ENCODE data around the gene SSBP4. TPM values are rescaled to one million over a fixed set of nuclear protein-coding genes. Genes with fewer than 3 reads are reported as not detected.
"Not testable (repeated sequence)": the region's sequence is repeated elsewhere in the genome, so short reads cannot be mapped to it uniquely, and the experiment has no call there.

Gene SSBP4
- total and polyA plus RNA-seq, 2 donors (not counting 3 experiments of a cell fraction or from before 2014, with no cell fraction given): 89.6 to 151 TPM

DNA sequence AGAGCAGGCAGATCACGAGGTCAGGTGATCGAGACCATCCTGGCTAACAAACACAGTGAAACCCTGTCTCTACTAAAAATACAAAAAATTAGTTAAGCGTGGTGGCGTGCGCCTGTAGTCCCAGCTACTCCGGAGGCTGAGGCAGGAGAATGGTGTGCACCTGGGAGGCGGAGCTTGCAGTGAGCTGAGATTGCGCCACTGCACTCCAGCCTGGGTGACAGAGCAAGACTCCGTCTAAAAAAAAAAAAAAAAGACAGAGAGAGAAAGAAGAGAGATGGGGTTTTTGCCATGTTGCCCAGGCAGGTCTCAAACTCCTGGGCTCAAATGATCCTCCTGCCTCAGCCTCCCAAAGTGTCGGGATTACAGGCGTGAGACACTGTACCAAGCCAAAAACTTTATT lies 13.4 kb upstream of the SSBP4 start:
- H3K9me1 ChIP-seq (replicated peaks; ENCODE audit: control insufficient read depth, extremely low read depth, insufficient read depth, low read length); H3K36me3 ChIP-seq (ENCODE audit: control insufficient read depth in 2 of 2, extremely low read depth in 1 of 2, insufficient read depth in 2 of 2, low read length in 2 of 2); H3K4me1 ChIP-seq (ENCODE audit: control insufficient read depth, extremely low read depth, insufficient read depth, low read length); H3K27me3 ChIP-seq (ENCODE audit: control insufficient read depth in 2 of 2, insufficient read depth in 2 of 2, low read length in 2 of 2); dilution Hi-C loops (cut with MboI; ENCODE audit: extremely low pct_ligation_motif_present, low sequenced_read_pairs); intact Hi-C loops (cut with micrococcal nuclease); H3K4me3 ChIP-seq (replicated peaks in 1 of 3; ENCODE audit: insufficient read depth in 1 of 3, low read depth in 1 of 3, low read length in 3 of 3); H3K4me2 ChIP-seq (ENCODE audit: insufficient read depth, low read length); H3K27ac ChIP-seq (ENCODE audit: insufficient read depth, low read depth, low read length); H3K9ac ChIP-seq (replicated peaks; ENCODE audit: extremely low read depth, insufficient read depth, low read length); POLR2A ChIA-PET; DNase-seq (ENCODE audit: low read depth, low spot score); FAIRE-seq; H2AFZ ChIP-seq (ENCODE audit: low read depth, low read length); BruUV-seq (replicated peaks); H3K9me3 ChIP-seq (replicated peaks; ENCODE audit: control insufficient read depth, insufficient read depth, low read length); H4K20me1 ChIP-seq (replicated peaks; ENCODE audit: control insufficient read depth, extremely low read depth, insufficient read depth, low read length); H3K79me2 ChIP-seq (ENCODE audit: control insufficient read depth, insufficient read depth, low read length): not testable (repeated sequence)
- CTCF ChIA-PET: interaction anchor here (1.7 to 7.9 kb wide), 4 partner anchors 12 to 57 kb away, joined by 5 to 64 read pairs (median 6); no protein-coding TSS in a partner anchor

DNA sequence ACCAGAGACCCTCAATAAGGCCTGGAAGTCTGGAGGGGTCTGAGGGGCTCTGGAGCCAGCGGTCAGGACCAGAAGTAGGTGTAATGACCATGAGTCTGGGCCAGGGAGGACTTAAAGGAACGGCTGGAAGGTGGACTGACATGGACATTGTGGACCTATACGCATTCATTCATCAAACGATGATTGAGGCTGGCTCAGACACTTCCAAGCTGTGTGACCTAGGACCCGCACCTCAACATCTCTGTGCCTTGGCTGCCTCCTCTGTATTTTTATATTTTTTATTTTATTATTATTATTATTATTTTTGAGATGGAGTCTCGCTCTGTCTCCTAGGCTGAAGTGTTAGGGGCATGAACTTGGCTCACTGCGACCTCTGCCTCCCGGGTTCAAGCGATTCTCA lies 12.4 kb upstream of the SSBP4 start:
- H3K9ac ChIP-seq (replicated peaks; ENCODE audit: extremely low read depth, insufficient read depth, low read length): no peak overlapping the region
- H3K27ac ChIP-seq (ENCODE audit: insufficient read depth, low read depth, low read length): no peak overlapping the region
- H3K4me2 ChIP-seq (ENCODE audit: insufficient read depth, low read length): no peak overlapping the region
- H3K4me1 ChIP-seq (ENCODE audit: control insufficient read depth, extremely low read depth, insufficient read depth, low read length): no peaks in the 10 kb centered on the region
- ChIA-PET CTCF (interaction anchor here (1.7 to 7.9 kb wide), 4 partner anchors 13 to 58 kb away, joined by 5 to 64 read pairs (median 6); no protein-coding TSS in a partner anchor), POLR2A (no interaction called here)
- H4K20me1 ChIP-seq (replicated peaks; ENCODE audit: control insufficient read depth, extremely low read depth, insufficient read depth, low read length): no peaks in the 10 kb centered on the region
- H3K27me3 ChIP-seq (ENCODE audit: control insufficient read depth in 2 of 2, insufficient read depth in 2 of 2, low read length in 2 of 2): no peaks in the 10 kb centered on the region
- no peak overlapping the region for H3K4me3 ChIP-seq (replicated peaks in 1 of 3; ENCODE audit: insufficient read depth in 1 of 3, low read depth in 1 of 3, low read length in 3 of 3)
- no peaks in the 10 kb centered on the region for H3K9me1 ChIP-seq (replicated peaks; ENCODE audit: control insufficient read depth, extremely low read depth, insufficient read depth, low read length)
- no TSS peak for BruUV-seq (replicated peaks)
- H2AFZ ChIP-seq (ENCODE audit: low read depth, low read length): no peak overlapping the region
- intact Hi-C loops (cut with micrococcal nuclease) (no loop called here), dilution Hi-C loops (cut with MboI; ENCODE audit: extremely low pct_ligation_motif_present, low sequenced_read_pairs) (no loop called here)
- TF ChIP-seq, protein P1, sequence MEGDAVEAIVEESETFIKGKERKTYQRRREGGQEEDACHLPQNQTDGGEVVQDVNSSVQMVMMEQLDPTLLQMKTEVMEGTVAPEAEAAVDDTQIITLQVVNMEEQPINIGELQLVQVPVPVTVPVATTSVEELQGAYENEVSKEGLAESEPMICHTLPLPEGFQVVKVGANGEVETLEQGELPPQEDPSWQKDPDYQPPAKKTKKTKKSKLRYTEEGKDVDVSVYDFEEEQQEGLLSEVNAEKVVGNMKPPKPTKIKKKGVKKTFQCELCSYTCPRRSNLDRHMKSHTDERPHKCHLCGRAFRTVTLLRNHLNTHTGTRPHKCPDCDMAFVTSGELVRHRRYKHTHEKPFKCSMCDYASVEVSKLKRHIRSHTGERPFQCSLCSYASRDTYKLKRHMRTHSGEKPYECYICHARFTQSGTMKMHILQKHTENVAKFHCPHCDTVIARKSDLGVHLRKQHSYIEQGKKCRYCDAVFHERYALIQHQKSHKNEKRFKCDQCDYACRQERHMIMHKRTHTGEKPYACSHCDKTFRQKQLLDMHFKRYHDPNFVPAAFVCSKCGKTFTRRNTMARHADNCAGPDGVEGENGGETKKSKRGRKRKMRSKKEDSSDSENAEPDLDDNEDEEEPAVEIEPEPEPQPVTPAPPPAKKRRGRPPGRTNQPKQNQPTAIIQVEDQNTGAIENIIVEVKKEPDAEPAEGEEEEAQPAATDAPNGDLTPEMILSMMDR (IDR thresholded peaks at IDR 0.05; ENCODE audit: extremely low read depth in 1 of 2, insufficient read depth in 1 of 2, low read depth in 1 of 2, low read length in 2 of 2): no peak
- FAIRE-seq (no peak), DNase-seq (ENCODE audit: low read depth, low spot score) (no peak)
- H3K36me3 ChIP-seq (ENCODE audit: control insufficient read depth in 2 of 2, extremely low read depth in 1 of 2, insufficient read depth in 2 of 2, low read length in 2 of 2): no peaks in the 10 kb centered on the region
- H3K9me3 ChIP-seq (replicated peaks; ENCODE audit: control insufficient read depth, insufficient read depth, low read length): no peaks in the 10 kb centered on the region
- no peaks in the 10 kb centered on the region for H3K79me2 ChIP-seq (ENCODE audit: control insufficient read depth, insufficient read depth, low read length)
